Measurements from ENCODE around the gene CCS.
"Not testable (repeated sequence)": the region's sequence is repeated elsewhere in the genome, so short reads cannot be mapped to it uniquely, and the experiment has no call there.

The CCS gene

GRCh38 chr11:66591175-66591574 is 1.8 kb upstream of the CCS start:
- no peak for DNase-seq (ENCODE audit: low read depth)

- DNase-seq (ENCODE audit: low read depth), result no peak
Observed at GRCh38 chr11:66593303-66593635, 284 bp downstream of the CCS start.

- no peak for DNase-seq (ENCODE audit: low read depth)
Observed at GRCh38 chr11:66593650-66594049, 665 bp downstream of the CCS start.

GRCh38 chr11:66595245-66595904 is 2.4 kb downstream of the CCS start:
- DNase-seq (ENCODE audit: low read depth), result no peak

GRCh38 chr11:66598993-66599392 is 6.0 kb downstream of the CCS start:
- no peak for DNase-seq (ENCODE audit: low read depth)

GRCh38 chr11:66600219-66600618 is 7.2 kb downstream of the CCS start:
- DNase-seq (ENCODE audit: low read depth), result no peak

- peak; percentile 15 for DNase-seq (ENCODE audit: low read depth)
Observed at GRCh38 chr11:66600631-66601233, 7.7 kb downstream of the CCS start.

- no peak for DNase-seq (ENCODE audit: low read depth)
Observed at GRCh38 chr11:66603072-66603471, 10.1 kb downstream of the CCS start.

- DNase-seq (ENCODE audit: low read depth), result no peak
Observed at GRCh38 chr11:66604155-66604554, 11.2 kb downstream of the CCS start.

- not testable (repeated sequence) for DNase-seq (ENCODE audit: low read depth)
Observed at GRCh38 chr11:66606608-66607007, 13.6 kb downstream of the CCS start.

GRCh38 chr11:66607126-66607834 is 14.3 kb downstream of the CCS start:
- peak; percentile 45 for DNase-seq (ENCODE audit: low read depth)

GRCh38 chr11:66609721-66610617 is 17.0 kb downstream of the CCS start:
- no peak for DNase-seq (ENCODE audit: low read depth)

GRCh38 chr11:66612458-66612857 is 19.5 kb downstream of the CCS start:
- DNase-seq (ENCODE audit: low read depth), result no peak

- no peak for DNase-seq (ENCODE audit: low read depth)
Observed at GRCh38 chr11:66614073-66614472, 21.1 kb downstream of the CCS start.

- DNase-seq (ENCODE audit: low read depth), result peak; percentile 100
Observed at GRCh38 chr11:66616379-66617154, 23.6 kb downstream of the CCS start, which contains the start of gene RBM14. RBM14 (plus strand) TSS chr11:66616630; CDS start chr11:66616721, 91 bp downstream.

GRCh38 chr11:66617155-66617834 is 24.3 kb downstream of the CCS start:
- DNase-seq (ENCODE audit: low read depth), result peak; percentile 76

- DNase-seq (ENCODE audit: low read depth), result peak; percentile 58
Observed at GRCh38 chr11:66619080-66619554, 26.1 kb downstream of the CCS start.

GRCh38 chr11:66624450-66624849 is 31.5 kb downstream of the CCS start:
- no peak for DNase-seq (ENCODE audit: low read depth)

- DNase-seq (ENCODE audit: low read depth), result no peak
Observed at GRCh38 chr11:66625041-66625751, 32.2 kb downstream of the CCS start.

GRCh38 chr11:66625752-66626149 is 32.8 kb downstream of the CCS start:
- DNase-seq (ENCODE audit: low read depth), result no peak
